HepG2 (cell line): ENCODE results near the gene TFDP1. TPM values are rescaled to one million over a fixed set of nuclear protein-coding genes. Genes with fewer than 3 reads are reported as not detected.
A peak's percentile ranks its signal among the peaks of the same experiment; 100 is the strongest.
"Not testable (repeated sequence)": the region's sequence is repeated elsewhere in the genome, so short reads cannot be mapped to it uniquely, and the experiment has no call there.

Experiments used
- ATAC-seq: fragments of 200-7000 bp; cut with Tn5 transposase; 3 replicates; pipeline ENCODE4 v1.9.1; 2020; ENCODE audit warnings: mild to moderate bottlenecking, moderate library complexity
- BruUV-seq: library from RNA; stranded (reverse); fragments of 400-500 nt; replicated peaks from 2 replicates; lab custom pipeline; 2021; lab: Mats Ljungman, UMichigan
- CTCF ChIA-PET: fragments of 300-600 bp; formaldehyde crosslinking; extraction: SDS; loops from one replicate; lab custom pipeline; 2021; ENCODE audit warnings: low total read pairs, inconsistent platforms, low intra/inter-chr PET ratio; lab: Yijun Ruan, JAX
- POLR2A ChIA-PET: fragments of 350-600 bp; sonication (Branson Sonifier 250); formaldehyde crosslinking; loops from one replicate; lab custom pipeline; 2020; ENCODE audit warnings: antibody characterized with exemption, inconsistent platforms; lab: Yijun Ruan, JAX
- DNase-seq: peaks from one replicate; pipeline ENCODE4 v3.0.0-alpha.2; 2015; ENCODE audit warnings: low spot score
- FAIRE-seq: peaks from 3 replicates; lab custom pipeline; 2011; peaks lifted over from hg19 to GRCh38; lab: Jason Lieb, UNC
- H2AFZ ChIP-seq: one replicate; pipeline ENCODE4 v1.6.1; 2011; ENCODE audit warnings: low read length, inconsistent platforms
- H3K27ac ChIP-seq: fragments of 300-600 bp; 3 replicates; pipeline ENCODE4 v1.8.0; 2011; ENCODE audit warnings: mixed run types, mild to moderate bottlenecking, mixed read lengths, low read length, inconsistent platforms; ENCODE audit not compliant: insufficient read depth; ENCODE audit errors: extremely low read length
- H3K27me3 ChIP-seq, 2 experiments: fragments of 200-600 bp in 1 of 2; 2 replicates in 1 of 2; 3 replicates in 1 of 2; pipeline versions ENCODE4 v1.6.0 to v1.8.0; 2011; ENCODE audit warnings: low read length in 2 of 2, mild to moderate bottlenecking in 2 of 2, moderate library complexity in 2 of 2, inconsistent platforms in 1 of 2; ENCODE audit not compliant: insufficient read depth in 2 of 2, control insufficient read depth in 1 of 2
- H3K36me3 ChIP-seq, 2 experiments: fragments of 200-600 bp in 1 of 2; replicated peaks in 1 of 2; 2 replicates in 1 of 2; 3 replicates in 1 of 2; pipeline versions ENCODE4 v1.5.1 to v1.8.0; 2011; ENCODE audit warnings: low read length in 2 of 2, inconsistent platforms in 1 of 2; ENCODE audit not compliant: insufficient read depth in 2 of 2, control insufficient read depth in 1 of 2
- H3K4me1 ChIP-seq: 2 replicates; pipeline ENCODE4 v1.5.1; 2012; ENCODE audit warnings: low read length, inconsistent platforms; ENCODE audit not compliant: insufficient read depth
- H3K4me2 ChIP-seq: 2 replicates; pipeline ENCODE4 v1.6.0; 2011; ENCODE audit warnings: low read depth, low read length, inconsistent platforms
- H3K4me3 ChIP-seq, 3 experiments: fragments of 200-600 bp in 1 of 3; sonication (generic), shearing (Covaris generic) in 1 of 3; replicated peaks in 1 of 3; 2 replicates each; pipeline ENCODE4 v1.5.1; 2011 to 2016; ENCODE audit warnings: low read length in 3 of 3, inconsistent platforms in 2 of 3, low read depth in 2 of 3, mild to moderate bottlenecking in 2 of 3, control low read depth in 1 of 3, mixed read lengths in 1 of 3; ENCODE audit not compliant: insufficient read depth in 1 of 3
- H3K79me2 ChIP-seq: one replicate; pipeline ENCODE4 v1.6.1; 2011; ENCODE audit warnings: low read length, inconsistent platforms; ENCODE audit not compliant: insufficient read depth
- H3K9ac ChIP-seq: 2 replicates; pipeline ENCODE4 v1.6.0; 2011; ENCODE audit warnings: mild to moderate bottlenecking, low read depth, low read length, inconsistent platforms; ENCODE audit not compliant: insufficient read depth
- H3K9me3 ChIP-seq: 2 replicates; pipeline ENCODE4 v1.5.1; 2012; ENCODE audit warnings: mild to moderate bottlenecking, low read length
- H4K20me1 ChIP-seq: 2 replicates; pipeline ENCODE4 v1.6.0; 2011; ENCODE audit warnings: inconsistent platforms, mild to moderate bottlenecking, low read length, moderate library complexity; ENCODE audit not compliant: insufficient read depth
- AGO2 ChIP-seq: fragments of 200-400 bp; formaldehyde crosslinking; optimal IDR thresholded peaks from 2 replicates; pipeline ENCODE3; 2017; ENCODE audit warnings: mild to moderate bottlenecking, low read depth, low read length, moderate library complexity
- AHR ChIP-seq: IDR thresholded peaks from 2 replicates; pipeline ENCODE4 v1.6.1; 2018; ENCODE audit warnings: missing genetic modification reagents, missing compliant biosample characterization
- CREB1 ChIP-seq, 2 experiments: fragments of 450-650 bp in 1 of 2; IDR thresholded peaks; 2 replicates each; pipeline ENCODE4 v1.6.1; 2016 to 2017; ENCODE audit warnings: control low read depth in 1 of 2, mild to moderate bottlenecking in 1 of 2, missing compliant biosample characterization in 1 of 2, missing genetic modification characterization in 1 of 2
- HES4 ChIP-seq: sonication (generic); formaldehyde crosslinking; IDR thresholded peaks from 2 replicates; pipeline ENCODE4 v1.9.0; 2021; ENCODE audit warnings: mild to moderate bottlenecking, missing genetic modification reagents, borderline replicate concordance
- ISX ChIP-seq: sonication (generic); formaldehyde crosslinking; conservative IDR thresholded peaks from 2 replicates; pipeline ENCODE4 v1.5.0; 2020; ENCODE audit warnings: missing genetic modification reagents
- THAP8 ChIP-seq: sonication (generic); formaldehyde crosslinking; IDR thresholded peaks from 2 replicates; pipeline ENCODE4 v1.5.1; 2020; ENCODE audit warnings: missing genetic modification reagents, mild to moderate bottlenecking, borderline replicate concordance
- ZNF383 ChIP-seq: sonication (generic); formaldehyde crosslinking; IDR thresholded peaks from 2 replicates; pipeline ENCODE4 v1.4.0; 2020; ENCODE audit warnings: missing genetic modification reagents, mild to moderate bottlenecking, borderline replicate concordance
- ZNF704 ChIP-seq: sonication (generic); formaldehyde crosslinking; IDR thresholded peaks from 2 replicates; pipeline ENCODE4 v1.8.1; 2023; ENCODE audit warnings: mild to moderate bottlenecking, inconsistent platforms, moderate library complexity, missing genetic modification reagents, borderline replicate concordance
- WGBS: methylation state at CpG from one replicate; pipeline ENCODE4 v1.1.6; 2017; ENCODE audit warnings: low lambda C conversion rate; 5-methylcytosine and 5-hydroxymethylcytosine counted together
- in situ Hi-C: cut with HindIII; loops from 2 replicates; pipeline ENCODE4 v1.10.0; 2017; ENCODE audit warnings: low pct_unique_long_range_greater_than_20kb; ENCODE audit not compliant: extremely low pct_ligation_motif_present
- intact Hi-C: fragments of 100-400 bp; cut with micrococcal nuclease; formaldehyde crosslinking; loops from one replicate; pipeline ENCODE4 v1.10.0; 2022; ENCODE audit not compliant: unreplicated experiment
- polyA plus RNA-seq, 8 experiments: library from polyadenylated mRNA; depleted of rRNA in 3 of 8; stranded (reverse) in 7 of 8; unstranded in 1 of 8; fragments of >200 nt; fragmentation: Illumina TruSeq in 4 of 8; extraction: Trizol in 4 of 8; gene quantifications; 2 replicates each; pipeline versions ENCODE4 v1.2.1 to v1.2.3, GENCODE V29; 2011 to 2016; ENCODE audit warnings: low read depth in 4 of 8, missing spikeins in 1 of 8, mixed read lengths in 1 of 8; ENCODE audit not compliant: insufficient read depth in 1 of 8
- total RNA-seq, 5 experiments: library from RNA; depleted of rRNA; stranded (reverse); fragments of >200 nt; fragmentation: Illumina TruSeq; extraction: Trizol; gene quantifications; 2 replicates each; pipeline ENCODE4 v1.2.3, GENCODE V29; 2016; ENCODE audit warnings: low read depth in 1 of 5

The TFDP1 gene
- total and polyA plus RNA-seq, 2 of the 13 experiments (the other 11 are each of a cell fraction or from before 2014, with no cell fraction given): 38.0 to 84.2 TPM

GRCh38 chr13:113623491-113624234 is 39.1 kb downstream of the TFDP1 start:
- ATAC-seq: no peak; the same call in 1 of the 3 replicates
- H4K20me1 ChIP-seq: no peaks in the 10 kb centered on the region
- no peak overlapping the region for H3K9ac ChIP-seq
- H3K36me3 ChIP-seq: peaks cover 15 to 44% of the 10 kb centered on the region in 2 experiments
- H3K9me3 ChIP-seq: no peaks in the 10 kb centered on the region
- CTCF ChIA-PET: no interaction called here
- no peak overlapping the region for H3K4me2 ChIP-seq
- H2AFZ ChIP-seq: no peak overlapping the region
- no peak overlapping the region for H3K27ac ChIP-seq
- in situ Hi-C loops: no loop called here
- 100% methylated on average over 3 of the region's 20 CpGs for WGBS
- H3K79me2 ChIP-seq: peaks cover under 1% of the 10 kb centered on the region
- no peak for FAIRE-seq
- intact Hi-C loops: no loop called here
- no peaks in the 10 kb centered on the region for H3K4me1 ChIP-seq
- H3K27me3 ChIP-seq: no peaks in the 10 kb centered on the region
- POLR2A ChIA-PET: no interaction called here
- BruUV-seq: no TSS peak
- DNase-seq: no peak
- H3K4me3 ChIP-seq: no peak overlapping the region
- TF ChIP-seq AGO2 (peak; percentile 36), THAP8 (CRISPR knock-in tag) (no peak), CREB1 (IDR thresholded peaks at IDR 0.05) (no peak), CREB1 (CRISPR knock-in tag; IDR thresholded peaks at IDR 0.05) (no peak), ZNF704 (CRISPR knock-in tag) (no peak)

- H3K9ac ChIP-seq: no peak overlapping the region
- peaks cover 1% of the 10 kb centered on the region for H3K79me2 ChIP-seq
- H3K4me2 ChIP-seq: no peak overlapping the region
- intact Hi-C loops: no loop called here
- H3K4me3 ChIP-seq: no peak overlapping the region
- in situ Hi-C loops: no loop called here
- WGBS: 97% methylated on average over 9 of the region's 9 CpGs
- no peaks in the 10 kb centered on the region for H3K9me3 ChIP-seq
- H3K27ac ChIP-seq: no peak overlapping the region
- TF ChIP-seq HES4 (CRISPR knock-in tag) (no peak), ZNF383 (CRISPR knock-in tag) (no peak), AHR (CRISPR knock-in tag) (no peak), ISX (no peak)
- H4K20me1 ChIP-seq: no peaks in the 10 kb centered on the region
- FAIRE-seq (no peak), ATAC-seq (no peak), DNase-seq (no peak)
- no peaks in the 10 kb centered on the region for H3K27me3 ChIP-seq
- POLR2A ChIA-PET: no interaction called here
- CTCF ChIA-PET: no interaction called here
- H2AFZ ChIP-seq: no peak overlapping the region
- BruUV-seq: no TSS peak
- no peaks in the 10 kb centered on the region for H3K4me1 ChIP-seq
- peaks cover 15 to 47% of the 10 kb centered on the region in 2 experiments for H3K36me3 ChIP-seq
Measured at GRCh38 chr13:113624235-113624587, 39.7 kb downstream of the TFDP1 start.

GRCh38 chr13:113624640-113625304 is 40.2 kb downstream of the TFDP1 start:
- H3K4me1 ChIP-seq, H3K4me3 ChIP-seq, H2AFZ ChIP-seq, H4K20me1 ChIP-seq, H3K4me2 ChIP-seq, H3K9ac ChIP-seq, ATAC-seq, intact Hi-C loops, CTCF ChIA-PET, H3K79me2 ChIP-seq, H3K27ac ChIP-seq, DNase-seq, in situ Hi-C loops, H3K27me3 ChIP-seq, FAIRE-seq, POLR2A ChIA-PET, H3K9me3 ChIP-seq, BruUV-seq: not testable (repeated sequence)
- H3K36me3 ChIP-seq: peaks cover 18 to 49% of the 10 kb centered on the region in 2 experiments
- 97% methylated on average over 14 of the region's 14 CpGs for WGBS
